Kidney tubule cell (primary cell): ENCODE measurements around the gene STK10.

Experiments
- DNase-seq: peaks from one replicate; pipeline ENCODE4 v3.0.0-alpha.2; 2018; ENCODE audit warnings: low spot score

Gene STK10

DNA sequence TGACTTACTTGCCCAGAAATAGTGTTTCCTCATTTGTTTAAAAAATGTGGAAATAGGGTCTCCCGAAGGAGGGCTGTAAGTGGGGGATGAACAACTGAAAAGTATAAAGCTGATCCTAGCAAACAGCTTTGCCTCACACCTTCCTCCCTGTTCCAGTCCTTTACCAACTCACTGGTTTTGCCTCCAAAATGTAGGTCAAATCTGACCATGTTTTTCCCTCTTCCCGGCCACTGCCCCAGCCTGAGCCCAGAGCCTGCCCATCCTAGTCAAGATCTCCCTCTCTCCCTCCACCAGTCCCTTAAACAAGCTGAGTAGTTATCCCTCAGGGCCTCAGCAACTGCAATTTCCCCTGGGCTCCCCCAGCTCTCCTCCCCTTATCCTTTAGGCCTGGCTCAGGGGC lies 99.2 kb downstream of the STK10 start:
- no peak for DNase-seq

DNA sequence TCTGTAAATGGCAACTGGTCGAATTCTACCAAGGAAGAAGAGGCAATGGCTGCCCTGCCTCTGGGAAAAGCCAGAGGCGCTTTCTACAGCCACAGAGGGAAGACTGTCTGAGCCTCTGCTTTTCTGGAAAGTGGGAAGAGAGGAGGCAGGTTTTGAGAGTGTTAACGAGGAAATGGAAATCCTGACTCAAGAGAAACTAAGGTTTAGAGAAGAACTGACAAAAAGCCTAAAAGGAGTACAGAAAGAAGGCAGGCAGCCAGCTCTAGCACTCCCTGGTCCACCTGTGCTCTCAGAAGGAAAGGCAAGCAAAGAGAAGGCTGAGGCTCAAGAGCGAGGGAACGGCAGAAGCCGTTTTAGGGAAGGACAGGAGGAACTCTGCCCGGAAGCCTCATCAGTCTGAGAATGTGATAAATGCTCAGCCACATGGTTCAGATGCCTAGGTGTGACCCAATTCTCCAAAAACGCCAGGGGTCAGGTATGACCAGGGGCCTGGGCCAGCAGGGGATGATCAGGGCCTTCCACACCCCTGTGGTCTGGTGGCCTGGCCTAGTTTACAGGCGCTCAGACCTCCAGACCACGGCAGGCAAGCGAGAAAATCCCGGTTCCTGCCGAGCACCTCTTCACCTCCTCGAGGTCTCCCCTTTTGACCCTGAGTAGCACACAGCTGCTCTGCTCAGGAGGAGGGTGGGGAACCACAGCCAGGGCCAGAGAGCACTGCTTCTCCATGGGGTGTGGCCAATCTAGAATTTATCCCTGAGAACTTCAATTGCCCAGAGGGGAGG lies 101.6 kb downstream of the STK10 start:
- no peak for DNase-seq

DNA sequence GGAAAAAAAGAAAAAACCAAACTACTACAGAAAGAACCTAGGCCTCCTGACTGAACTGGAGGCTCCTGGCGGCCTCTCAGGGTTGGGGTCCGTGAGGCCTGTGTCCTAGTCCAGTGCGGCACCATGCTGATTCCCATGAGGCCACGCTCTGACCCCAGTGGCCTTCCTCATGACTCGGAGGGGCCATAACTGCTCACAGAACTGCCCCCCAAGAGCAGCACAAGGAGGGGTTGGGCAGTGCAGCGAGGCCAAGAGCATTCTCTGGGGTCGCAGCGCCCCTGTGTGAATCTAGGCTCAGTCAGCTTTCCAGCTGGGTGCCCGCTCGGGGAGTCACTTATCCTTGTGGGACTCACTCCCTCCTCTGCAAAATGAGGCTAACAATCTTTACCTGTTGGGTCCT lies 102.3 kb downstream of the STK10 start:
- DNase-seq, result no peak

DNA sequence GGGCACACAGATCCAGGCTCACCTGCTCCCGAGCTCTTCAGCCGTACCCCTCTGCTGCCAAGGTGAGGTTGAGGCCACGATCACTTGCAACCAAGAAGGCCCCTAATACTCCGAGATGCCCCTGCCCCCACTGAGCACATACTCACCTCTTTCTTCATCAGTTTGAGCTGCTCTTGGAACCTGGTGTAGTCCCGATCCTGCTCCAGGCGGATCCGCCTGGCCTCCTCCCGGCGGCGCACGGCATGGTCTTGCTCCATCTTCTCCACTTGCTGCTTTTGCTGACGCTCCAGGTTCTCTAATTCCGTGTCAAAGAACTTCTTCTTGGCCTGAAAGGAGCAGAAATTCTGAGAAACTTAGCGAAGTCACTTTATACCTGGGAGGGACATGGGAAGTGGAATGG lies 105.8 kb downstream of the STK10 start:
- DNase-seq, result no peak

DNA sequence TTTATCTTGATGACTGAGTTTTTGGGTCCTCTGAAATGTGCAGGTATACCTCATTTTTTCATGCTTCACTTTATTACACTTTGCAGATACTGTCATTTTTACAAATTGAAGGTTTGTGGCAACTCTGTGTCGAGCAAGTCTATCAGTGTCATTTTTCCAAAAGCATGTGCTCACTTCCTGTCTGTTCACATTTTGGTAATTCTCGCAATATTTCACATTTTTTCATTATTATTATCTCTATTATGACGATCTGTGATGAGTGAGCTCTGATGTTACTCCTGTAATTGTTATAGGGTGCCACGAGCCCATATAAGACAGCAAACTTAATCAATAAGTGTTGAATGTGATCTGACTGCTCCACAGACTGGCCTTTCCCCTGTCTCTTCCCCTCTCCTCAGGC lies 108.1 kb downstream of the STK10 start:
- DNase-seq, result no peak

DNA sequence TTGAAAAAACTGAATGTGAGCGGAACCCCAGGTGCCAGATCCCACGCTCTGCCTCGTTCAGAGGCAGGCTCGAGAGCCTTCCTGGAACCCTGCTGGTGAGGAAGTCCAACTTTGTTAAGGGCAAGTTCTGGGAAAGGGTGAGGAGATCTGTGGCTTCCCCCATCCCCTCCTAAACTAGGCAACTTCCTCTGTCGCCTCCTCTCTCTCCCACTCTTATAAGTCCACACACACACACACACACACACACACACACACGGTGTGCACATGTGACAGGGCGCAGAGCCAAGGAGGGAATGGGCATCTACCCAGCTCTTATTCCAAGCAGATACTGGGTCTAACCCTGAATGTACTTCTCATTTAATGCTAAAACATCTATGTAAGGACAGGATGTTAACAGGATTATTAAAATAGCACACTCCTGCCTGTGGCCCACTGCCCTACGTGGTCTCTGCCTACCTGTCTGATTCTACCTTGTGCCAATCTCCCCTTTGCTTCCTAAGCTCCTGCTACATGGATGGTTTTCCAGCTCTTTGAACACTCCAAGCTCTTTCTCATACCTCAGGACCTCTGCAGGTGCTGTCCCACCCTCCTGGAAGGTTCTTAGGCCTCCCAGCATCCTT lies 109.2 kb downstream of the STK10 start:
- DNase-seq, result no peak

DNA sequence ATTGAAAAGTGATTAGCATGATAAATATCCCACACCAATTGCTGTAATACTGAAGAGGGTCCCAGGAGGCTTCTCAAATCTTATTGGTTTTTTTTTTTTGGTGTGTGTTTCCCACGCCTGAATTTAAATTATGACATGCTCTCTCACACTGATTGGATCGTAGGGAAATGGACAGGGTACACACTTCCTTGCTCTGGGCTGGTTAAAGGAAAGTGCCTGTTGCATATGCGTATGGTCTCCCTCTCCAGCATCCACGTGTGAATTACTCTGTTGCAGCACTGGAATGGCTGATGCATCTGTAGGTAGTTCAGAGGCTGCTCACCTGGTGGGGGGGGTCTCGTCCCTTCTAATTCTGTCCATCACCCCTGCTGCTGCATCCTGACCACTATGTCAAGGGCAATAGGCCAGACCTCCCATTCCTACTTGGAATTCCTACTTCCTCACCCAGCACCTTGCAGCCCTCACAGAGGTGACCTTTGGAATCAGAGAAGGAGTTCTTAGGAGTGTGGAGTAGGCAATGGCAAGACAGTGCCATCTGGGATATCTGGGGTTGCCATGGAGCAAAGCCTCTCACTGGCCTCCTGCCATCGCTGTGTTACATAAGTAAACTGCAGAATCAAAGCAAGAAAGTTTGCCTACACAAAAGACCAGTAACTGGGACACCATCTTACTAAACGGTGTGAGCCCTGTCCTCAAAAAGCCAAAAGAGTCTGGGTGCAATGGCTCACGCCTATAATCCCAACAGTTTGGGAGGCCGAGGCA lies 110.2 kb downstream of the STK10 start:
- no peak for DNase-seq

DNA sequence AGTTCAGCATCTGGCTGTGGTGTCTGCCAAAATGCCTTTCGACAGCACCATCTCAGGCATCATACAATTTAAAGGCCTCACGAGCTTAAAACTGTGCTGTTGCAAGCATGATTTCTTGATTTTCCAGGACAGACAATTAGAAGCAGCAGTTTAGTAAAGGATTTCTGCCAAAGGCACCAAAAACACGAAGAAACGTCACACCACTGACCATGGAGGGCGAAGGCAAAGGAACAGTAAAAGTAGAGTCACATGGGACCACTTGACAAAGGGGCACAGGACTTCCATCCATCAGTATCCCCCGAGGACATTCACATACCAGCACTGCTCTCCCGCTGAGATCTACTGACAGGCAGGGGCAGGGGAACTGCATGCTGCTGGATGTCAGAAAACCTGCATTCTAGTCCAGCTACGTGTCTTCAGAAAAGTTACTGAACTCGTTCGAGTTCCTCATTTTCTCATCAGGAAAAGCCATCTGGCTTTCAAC lies 111.2 kb downstream of the STK10 start:
- no peak for DNase-seq

DNA sequence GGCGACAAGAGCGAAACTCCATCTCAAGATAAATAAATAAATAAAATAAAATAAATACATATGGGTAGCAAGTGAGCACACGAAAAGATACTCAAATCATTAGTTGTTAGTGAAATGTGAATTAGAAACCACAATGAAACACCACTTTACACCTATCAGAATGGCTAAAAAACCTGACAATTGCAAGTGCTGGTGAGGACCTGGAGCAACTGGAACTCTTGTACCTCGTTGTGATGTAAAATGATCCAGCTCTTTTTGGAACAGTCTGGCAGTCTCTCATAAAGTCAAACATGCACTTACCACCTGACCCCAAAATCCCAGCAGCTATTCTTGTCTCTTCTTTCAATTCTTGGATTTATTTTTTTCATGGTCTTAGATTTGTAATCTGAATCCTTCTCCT lies 112.4 kb downstream of the STK10 start:
- no peak for DNase-seq

DNA sequence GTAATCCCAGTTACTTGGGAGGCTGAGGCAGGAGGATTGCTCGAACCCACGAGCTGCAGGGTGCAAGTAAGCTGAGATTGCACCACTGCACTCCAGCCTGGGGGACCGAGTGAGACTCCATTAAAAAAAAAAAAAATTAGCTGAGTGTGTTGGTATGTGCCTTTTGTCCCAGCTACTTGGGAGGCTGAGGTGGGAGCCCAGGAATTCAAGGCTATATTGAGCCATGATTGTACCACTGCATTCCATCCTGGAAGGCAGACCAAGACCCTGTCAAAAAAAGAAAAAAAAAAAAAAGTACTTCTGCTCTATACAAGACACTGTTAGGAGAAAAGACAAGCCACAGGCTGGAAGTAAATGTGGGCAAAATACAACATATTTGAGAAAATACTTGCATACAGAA lies 113.1 kb downstream of the STK10 start:
- no peak for DNase-seq

DNA sequence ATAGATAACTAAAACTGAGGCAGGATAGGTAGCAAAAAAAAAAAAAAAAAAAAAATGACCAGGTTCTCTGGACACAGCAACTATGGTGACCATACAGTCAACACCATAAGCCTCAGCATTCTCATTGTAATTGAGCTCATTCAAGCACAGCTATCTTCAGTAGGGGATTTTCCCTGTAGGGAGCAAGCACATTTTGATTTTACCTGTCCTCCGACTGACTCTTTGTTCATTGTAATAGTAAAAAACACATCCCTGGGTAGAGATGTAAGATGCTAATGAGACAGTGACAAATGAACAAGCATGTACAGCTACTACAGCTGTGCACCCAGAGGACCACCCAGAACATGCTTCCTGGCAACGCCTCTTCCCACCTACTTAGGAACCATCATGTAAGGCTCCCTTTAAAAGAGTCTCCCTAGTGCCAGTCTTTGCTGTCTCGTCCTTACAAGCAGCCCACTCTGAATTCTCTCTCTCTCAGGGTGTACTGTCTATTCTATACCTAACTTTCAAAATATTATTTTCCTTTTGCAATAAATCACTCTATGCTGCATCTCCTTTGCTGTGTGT lies 116.6 kb downstream of the STK10 start:
- DNase-seq, result no peak

DNA sequence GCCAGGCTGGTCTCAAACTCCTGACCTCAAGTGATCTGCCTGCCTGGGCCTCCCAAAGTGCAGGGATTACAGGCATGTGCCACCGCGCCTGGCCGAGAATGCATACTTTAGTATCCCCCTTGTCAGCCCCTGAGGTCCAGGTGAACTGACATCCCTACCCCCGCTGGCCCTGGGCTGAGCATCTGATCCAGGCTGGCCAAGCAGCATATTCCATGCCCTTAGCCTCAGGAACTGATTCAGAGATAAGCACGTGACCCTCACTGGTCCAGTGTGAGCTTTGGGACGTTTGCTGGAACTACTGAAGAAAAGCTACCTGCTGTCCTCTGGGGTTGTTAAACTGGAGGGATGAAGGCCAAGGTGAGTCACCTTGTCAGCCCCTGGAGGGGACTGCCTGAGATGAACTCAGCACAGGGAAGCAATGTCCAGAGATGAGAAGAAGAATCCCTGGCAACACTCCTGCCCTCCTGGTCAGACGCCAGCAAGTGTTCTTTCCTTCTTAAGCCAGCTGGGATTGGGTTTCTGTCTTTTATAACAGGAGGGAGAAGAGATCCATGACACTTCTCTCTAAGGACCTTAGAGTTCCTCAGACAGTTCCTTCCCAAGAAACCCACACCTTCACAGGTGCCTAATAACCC lies 122.5 kb downstream of the STK10 start:
- DNase-seq, result peak; percentile 47

DNA sequence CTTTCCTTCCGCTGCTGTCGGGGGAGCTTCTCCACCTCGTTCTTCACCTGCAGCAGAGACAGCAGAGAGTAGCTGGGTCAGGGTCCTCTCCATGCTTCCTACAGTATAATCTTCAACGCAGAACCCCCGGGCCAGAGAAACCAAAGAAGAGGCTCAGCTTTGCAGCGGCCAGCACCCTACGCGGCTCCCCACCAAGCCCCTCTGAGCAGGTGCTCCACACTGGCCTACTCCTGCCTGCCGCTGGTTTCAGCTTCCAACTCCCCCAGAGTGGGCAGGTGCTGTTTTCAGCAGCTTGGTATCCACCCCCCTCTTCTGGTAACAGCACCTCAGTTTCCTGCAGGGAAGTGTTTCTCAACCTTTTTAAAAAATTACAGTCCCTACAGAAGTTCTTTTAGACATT lies 123.3 kb downstream of the STK10 start:
- DNase-seq, result no peak

DNA sequence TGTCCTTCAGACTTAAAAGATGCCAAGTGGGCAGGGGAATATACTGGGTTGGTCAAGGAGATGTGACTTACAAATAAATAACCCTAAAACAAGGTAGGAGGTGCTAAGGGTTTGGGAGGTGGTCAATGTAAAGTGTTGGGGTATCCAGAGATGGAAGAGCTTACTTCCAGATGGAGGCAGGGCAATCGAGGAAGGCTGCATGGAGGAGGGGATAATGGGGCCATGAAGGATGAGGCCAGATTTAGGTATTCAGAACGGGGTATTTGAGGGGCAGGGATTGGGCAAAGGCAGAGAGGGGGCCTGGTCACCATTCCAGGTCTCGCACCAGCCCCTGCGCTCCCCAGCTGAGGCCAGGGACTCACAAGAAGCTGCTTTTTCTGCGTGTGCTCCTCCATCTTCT lies 123.7 kb downstream of the STK10 start:
- no peak for DNase-seq

DNA sequence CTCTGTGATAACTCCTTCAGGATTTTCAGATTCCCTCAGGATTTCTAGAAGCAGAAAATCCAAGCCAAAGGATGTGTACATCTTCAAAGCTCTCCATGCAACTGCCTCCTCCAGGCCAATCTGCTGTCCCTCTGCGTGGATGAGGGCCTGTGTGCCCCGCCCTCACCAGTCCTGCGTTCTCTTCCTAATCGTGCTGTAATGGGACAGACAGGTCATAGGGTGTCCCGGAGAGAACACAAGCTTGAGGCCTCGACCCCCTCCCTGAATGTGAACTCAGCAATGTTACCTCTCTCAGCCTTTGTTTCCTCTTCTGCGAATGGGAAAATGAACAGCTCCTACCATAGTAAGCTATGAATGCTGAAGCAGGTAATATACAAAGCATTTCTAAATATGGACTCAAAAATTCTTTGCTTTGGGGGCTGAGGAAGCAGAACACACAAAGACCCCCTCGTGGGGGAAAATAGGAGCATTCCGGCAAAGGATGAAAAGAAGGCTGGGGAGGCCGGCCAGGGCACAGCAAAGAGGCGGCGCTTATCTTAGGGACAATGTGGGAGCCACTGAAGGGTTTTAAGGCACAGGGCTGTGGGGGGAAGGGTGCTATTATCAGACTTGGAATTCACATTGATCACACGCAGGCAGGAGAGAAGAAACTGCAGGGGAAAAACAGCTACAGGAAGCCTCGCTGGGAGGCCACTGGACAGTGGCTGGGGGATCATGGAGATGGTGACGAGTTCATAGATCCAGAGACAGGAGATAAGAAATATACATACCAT lies 124.4 kb downstream of the STK10 start:
- DNase-seq, result no peak

DNA sequence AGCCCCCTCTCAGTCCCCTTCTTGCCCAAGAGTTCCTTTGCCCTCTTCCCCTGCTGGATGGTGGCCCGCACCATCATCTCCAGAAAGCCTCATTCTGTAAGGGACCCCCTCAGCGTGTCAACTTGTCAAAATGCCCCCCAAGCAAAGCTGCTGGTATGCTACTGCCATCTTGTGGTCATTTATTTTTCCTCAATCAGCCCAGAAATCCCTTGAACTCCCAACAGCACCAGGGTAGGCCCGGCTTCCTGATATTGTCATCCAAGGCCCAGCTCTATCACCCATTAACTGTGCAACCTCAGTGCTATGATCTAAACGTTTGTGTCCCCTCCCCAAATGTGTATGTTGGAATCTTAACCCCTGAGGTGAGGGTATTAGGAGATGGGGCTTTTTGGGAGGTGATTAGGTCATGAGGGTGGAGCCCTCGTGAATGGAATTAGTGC lies 128.3 kb downstream of the STK10 start:
- peak; percentile 27 for DNase-seq

DNA sequence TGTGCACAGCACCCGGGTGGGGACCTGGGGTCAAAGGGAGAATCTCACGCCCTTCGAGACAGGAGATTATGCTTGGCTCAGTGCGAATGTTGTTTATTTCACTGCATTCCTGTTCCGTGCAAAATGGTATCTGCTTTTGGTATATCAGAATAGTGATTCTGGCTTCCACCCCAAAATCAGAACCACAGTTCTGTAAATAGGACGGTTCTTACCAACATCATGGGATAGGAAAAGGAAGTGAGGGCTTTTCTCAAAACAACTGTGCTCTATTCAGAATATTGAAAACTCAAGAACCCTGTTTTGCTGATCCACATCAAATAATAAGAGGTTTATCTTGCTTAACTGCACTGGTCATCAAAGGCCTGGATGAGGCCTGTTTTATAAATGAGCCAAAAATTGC lies 129.9 kb downstream of the STK10 start:
- no peak for DNase-seq

DNA sequence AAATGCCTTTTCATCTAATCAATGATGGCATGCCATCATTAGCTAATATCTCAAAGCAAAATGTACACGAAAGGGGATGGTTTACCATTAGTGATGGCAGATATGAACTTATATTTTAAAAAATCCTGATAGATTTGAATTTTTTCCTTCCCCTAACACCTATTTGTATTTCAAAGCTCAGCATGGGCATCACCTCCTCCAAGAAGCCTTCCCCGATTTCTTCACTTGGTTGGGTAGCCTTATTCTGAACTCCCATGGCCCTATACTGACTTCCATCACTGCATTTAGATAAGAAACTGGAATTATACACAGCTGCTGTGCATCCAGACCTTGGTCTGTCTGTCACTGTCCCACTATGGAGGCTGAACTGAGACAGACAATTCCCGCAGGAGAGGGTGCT lies 132.0 kb downstream of the STK10 start:
- no peak for DNase-seq

DNA sequence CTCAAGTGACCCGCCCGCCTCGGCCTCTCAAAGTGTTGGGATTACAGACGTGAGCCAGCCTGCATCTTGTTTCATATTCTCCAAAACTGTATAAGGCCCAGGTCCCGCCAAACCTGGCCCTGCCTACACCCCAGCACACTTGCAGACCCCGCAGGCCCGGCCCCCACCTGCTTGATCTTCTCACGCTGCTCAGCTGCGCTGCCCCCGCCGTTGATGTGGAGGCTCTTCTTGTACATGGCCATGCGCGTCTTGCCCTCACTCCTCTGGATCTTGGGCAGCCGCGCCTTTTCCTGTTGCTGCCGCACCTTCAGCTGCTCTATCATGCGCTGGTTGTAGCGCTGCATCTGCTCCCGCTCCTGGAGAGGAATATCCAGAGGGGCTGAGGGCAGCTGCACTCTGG lies 132.6 kb downstream of the STK10 start:
- no peak for DNase-seq

DNA sequence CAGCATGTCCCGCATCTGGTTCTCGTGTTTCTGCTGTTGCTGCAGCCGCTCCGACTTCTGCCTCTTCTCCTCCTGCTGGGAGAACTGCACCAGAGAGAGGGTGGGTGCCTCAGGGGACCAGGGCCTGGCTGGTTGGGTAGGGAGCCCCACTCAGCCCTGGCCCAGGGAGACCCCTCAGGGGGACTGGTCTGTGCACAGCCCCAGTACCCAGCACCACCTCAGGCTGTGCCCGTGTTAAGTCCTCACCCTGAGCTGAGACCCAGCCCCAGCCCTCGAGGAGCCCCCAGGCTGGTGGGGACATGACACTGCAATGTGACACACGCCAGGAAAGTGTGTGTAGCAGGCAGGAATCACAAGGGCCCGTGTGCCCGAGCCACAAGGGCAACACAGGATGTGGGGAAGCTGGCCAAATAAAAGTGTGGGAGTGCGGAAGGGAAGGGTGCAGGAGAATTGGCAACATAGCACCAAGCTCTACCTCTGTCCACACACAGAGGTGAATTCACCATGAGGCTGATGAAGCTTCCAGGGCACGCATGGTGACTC lies 133.3 kb downstream of the STK10 start:
- DNase-seq, result no peak
